ENCODE measurements around the gene TSSK6. TPM values are rescaled to one million over a fixed set of nuclear protein-coding genes. Genes with fewer than 3 reads are reported as not detected.

Gene TSSK6
- total RNA-seq, 1 donor from 2014 or later, result 1.7 TPM

- TF ChIP-seq, protein P1, sequence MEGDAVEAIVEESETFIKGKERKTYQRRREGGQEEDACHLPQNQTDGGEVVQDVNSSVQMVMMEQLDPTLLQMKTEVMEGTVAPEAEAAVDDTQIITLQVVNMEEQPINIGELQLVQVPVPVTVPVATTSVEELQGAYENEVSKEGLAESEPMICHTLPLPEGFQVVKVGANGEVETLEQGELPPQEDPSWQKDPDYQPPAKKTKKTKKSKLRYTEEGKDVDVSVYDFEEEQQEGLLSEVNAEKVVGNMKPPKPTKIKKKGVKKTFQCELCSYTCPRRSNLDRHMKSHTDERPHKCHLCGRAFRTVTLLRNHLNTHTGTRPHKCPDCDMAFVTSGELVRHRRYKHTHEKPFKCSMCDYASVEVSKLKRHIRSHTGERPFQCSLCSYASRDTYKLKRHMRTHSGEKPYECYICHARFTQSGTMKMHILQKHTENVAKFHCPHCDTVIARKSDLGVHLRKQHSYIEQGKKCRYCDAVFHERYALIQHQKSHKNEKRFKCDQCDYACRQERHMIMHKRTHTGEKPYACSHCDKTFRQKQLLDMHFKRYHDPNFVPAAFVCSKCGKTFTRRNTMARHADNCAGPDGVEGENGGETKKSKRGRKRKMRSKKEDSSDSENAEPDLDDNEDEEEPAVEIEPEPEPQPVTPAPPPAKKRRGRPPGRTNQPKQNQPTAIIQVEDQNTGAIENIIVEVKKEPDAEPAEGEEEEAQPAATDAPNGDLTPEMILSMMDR (conservative IDR thresholded peaks at IDR 0.05; ENCODE audit: low read depth, low read length), result no peak
- peak overlapping the region; percentile 19 for H3K4me3 ChIP-seq (ENCODE audit: low read depth, low read length)
- DNase-seq (ENCODE audit: low read depth), result no peak
Measured at GRCh38 chr19:19540715-19541515, 25.6 kb upstream of the TSSK6 start.

DNA sequence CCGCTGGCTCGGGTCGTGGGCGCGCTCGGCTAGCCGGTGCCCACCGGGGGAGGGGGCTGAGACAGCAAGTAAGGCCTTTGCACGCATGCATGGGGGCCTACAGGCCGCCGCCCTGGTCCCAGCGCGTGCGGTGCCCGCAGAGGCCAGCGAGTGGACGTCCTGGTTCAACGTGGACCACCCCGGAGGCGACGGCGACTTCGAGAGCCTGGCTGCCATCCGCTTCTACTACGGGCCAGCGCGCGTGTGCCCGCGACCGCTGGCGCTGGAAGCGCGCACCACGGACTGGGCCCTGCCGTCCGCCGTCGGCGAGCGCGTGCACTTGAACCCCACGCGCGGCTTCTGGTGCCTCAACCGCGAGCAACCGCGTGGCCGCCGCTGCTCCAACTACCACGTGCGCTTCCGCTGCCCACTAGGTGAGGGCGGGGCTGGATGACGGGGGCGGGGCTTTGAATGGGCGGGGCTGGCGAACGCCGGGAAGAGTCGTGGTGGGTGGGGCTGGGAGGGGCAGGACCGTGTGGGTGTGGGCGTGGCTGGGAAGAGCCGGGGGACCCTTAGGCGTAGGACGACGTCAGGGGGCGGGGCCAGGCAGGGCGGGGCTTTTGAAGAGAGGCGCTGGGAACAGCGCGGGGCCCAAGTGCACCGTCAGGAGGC, 24.8 kb upstream of the TSSK6 start:
- TF ChIP-seq, protein P1 (conservative IDR thresholded peaks at IDR 0.05; ENCODE audit: low read depth, low read length), result no peak
- peak overlapping the region; percentile 19 for H3K4me3 ChIP-seq (ENCODE audit: low read depth, low read length)
- DNase-seq (ENCODE audit: low read depth), result no peak

GRCh38 chr19:19539698-19540063, 24.3 kb upstream of the TSSK6 start:
- DNase-seq (ENCODE audit: low read depth), result no peak
- no peak overlapping the region for H3K4me3 ChIP-seq (ENCODE audit: low read depth, low read length)
- TF ChIP-seq, protein P1 (conservative IDR thresholded peaks at IDR 0.05; ENCODE audit: low read depth, low read length), result no peak

GRCh38 chr19:19538785-19539166, 23.4 kb upstream of the TSSK6 start:
- TF ChIP-seq, protein P1 (conservative IDR thresholded peaks at IDR 0.05; ENCODE audit: low read depth, low read length), result no peak
- no peak overlapping the region for H3K4me3 ChIP-seq (ENCODE audit: low read depth, low read length)
- no peak for DNase-seq (ENCODE audit: low read depth)

DNA sequence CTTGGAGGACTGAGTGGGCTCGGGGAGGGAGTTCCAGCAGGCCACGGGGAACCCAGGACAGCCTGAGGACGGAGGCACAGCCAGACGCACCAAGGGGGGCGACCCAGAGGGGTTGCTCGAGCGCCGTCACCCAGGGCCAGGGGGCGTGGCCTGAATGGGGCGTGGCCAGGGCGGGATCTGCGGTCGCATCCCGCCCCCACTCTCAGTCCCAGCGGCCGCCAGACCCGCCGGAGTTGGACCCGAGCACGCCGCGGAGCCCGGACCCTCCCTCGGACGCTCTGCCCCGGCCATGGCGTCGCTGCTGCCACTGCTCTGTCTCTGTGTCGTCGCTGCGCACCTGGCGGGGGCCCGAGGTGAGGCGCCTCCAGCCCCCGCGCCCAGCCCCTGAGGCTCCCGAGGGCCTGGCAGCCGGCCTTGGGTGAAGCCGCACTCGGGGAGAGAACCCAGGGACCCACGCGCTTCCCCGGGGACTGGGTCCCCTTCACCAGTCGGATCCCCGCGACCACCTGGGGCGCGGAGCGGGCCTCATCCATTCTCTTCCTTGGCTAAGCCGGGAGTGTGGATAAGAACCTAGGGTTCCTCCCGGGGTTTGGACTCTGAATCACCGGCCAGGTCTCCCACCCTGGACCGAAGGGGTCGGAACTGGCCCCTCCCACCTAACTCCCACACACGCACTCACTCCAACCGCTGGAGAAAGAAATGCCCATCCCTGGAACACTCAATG, 22.9 kb upstream of the TSSK6 start, which contains the start of gene CILP2:
Gene CILP2 (plus strand): TSS at position 205 of the 724 bp plus-strand sequence. CDS start 85 bp downstream, at position 290.
- DNase-seq (ENCODE audit: low read depth), result no peak
- peak within 1 kb of the TSS; percentile 21 for H3K4me3 ChIP-seq (ENCODE audit: low read depth, low read length)
- TF ChIP-seq, protein P1 (conservative IDR thresholded peaks at IDR 0.05; ENCODE audit: low read depth, low read length), result no peak

DNA sequence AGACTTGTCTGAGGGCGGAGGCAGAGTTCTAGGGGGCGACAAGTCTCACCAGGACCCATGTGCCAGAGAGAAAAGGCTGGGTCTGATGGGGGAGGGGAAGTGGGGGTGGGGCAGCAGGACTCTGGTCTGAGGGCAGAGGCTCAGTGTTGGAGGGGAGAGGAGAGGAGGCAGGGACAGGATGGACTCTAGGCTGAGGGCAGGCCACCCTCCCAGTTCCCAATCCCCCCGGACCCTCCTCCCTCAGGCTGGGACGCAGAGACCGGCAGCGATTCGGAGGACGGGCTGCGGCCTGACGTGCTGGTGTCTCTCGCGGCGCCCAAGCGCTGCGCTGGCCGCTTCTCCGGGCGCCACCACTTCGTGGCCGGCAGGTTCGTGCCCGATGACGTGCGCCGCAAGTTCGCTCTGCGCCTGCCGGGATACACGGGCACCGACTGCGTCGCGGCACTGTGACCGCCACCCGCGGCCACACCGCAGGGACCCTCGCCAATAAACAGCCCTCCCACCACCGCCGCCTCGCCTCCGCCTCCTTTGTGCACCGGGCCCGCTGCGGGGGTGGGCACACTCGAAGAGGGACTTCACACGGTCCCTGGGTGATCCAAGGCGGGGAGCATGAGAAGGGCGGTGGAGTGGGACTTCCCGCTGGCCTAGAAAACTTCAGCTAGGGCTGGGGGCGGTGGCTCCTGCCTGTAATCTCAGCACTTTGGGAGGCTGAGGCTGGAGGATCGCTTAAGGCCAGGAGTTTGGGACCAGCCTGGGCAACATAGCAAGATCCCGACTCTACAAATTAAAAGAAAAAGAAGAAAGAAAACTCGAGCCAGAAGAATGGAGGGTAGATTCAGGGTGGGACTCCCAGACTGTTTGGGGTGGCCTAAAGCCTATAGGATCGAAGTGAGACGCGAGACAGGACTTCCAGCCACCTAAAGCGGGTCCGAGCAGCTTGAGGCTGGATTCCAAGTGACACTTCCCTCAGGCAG, 22.0 kb upstream of the TSSK6 start:
- H3K4me3 ChIP-seq (ENCODE audit: low read depth, low read length), result peak overlapping the region; percentile 21
- TF ChIP-seq, protein P1 (conservative IDR thresholded peaks at IDR 0.05; ENCODE audit: low read depth, low read length), result no peak
- DNase-seq (ENCODE audit: low read depth), result no peak
